Activated CD4-positive, alpha-beta T cell treated with anti-CD3 and anti-CD28 coated beads for 4 hours (primary cell): Measurements from ENCODE around the gene CR2.
"Not testable (repeated sequence)": the region's sequence is repeated elsewhere in the genome, so short reads cannot be mapped to it uniquely, and the experiment has no call there.

ENCODE experiments used
- DNase-seq, 2 donors: peaks; one replicate each; pipeline ENCODE4 v3.0.0-alpha.2; 2020

Gene CR2

GRCh38 chr1:207514890-207515289 lies 60.8 kb downstream of the CR2 start:
- DNase-seq = no peak

GRCh38 chr1:207516729-207517128 lies 62.6 kb downstream of the CR2 start:
- DNase-seq = no peak

GRCh38 chr1:207518608-207519236 lies 64.6 kb downstream of the CR2 start:
- no peak for DNase-seq

- no peak for DNase-seq
Observed at GRCh38 chr1:207519505-207520399, 65.6 kb downstream of the CR2 start.

- DNase-seq = not testable (repeated sequence)
Observed at GRCh38 chr1:207520400-207521345, 66.5 kb downstream of the CR2 start.

- not testable (repeated sequence) for DNase-seq
Observed at GRCh38 chr1:207525239-207525638, 71.1 kb downstream of the CR2 start.

- DNase-seq = not testable (repeated sequence)
Observed at GRCh38 chr1:207528401-207528800, 74.3 kb downstream of the CR2 start.

- DNase-seq = not testable (repeated sequence)
Observed at GRCh38 chr1:207536263-207536662, 82.1 kb downstream of the CR2 start.
